GM12874 (cell line): ENCODE measurements around the gene COBLL1.

Experiments
- TF ChIP-seq, protein P1 (sequence below): IDR thresholded peaks from 2 replicates; pipeline ENCODE4 v1.5.1; 2011; ENCODE audit warnings: low read depth, mild to moderate bottlenecking, control low read depth, low read length, moderate library complexity; ENCODE audit not compliant: insufficient read depth

The COBLL1 gene

DNA sequence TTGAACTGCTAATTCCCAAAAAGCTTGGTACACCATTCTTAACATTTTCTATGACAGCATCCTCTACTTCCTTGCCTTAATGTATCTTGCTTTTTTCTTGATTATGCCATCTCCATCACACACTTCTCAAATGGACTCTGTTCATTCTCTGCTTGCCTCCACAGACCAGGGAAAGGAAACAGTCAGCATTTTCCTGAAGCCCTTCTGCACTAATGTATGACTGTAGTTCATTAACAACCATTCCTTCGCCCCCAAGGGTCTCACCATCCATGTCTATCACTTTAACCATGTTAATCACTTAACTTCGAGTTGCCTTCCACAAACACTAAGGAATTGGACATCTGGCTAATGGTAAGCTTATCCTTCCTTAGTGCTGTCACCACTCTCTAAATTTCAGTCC is 54.8 kb downstream of the COBLL1 start:
- TF ChIP-seq, protein P1, sequence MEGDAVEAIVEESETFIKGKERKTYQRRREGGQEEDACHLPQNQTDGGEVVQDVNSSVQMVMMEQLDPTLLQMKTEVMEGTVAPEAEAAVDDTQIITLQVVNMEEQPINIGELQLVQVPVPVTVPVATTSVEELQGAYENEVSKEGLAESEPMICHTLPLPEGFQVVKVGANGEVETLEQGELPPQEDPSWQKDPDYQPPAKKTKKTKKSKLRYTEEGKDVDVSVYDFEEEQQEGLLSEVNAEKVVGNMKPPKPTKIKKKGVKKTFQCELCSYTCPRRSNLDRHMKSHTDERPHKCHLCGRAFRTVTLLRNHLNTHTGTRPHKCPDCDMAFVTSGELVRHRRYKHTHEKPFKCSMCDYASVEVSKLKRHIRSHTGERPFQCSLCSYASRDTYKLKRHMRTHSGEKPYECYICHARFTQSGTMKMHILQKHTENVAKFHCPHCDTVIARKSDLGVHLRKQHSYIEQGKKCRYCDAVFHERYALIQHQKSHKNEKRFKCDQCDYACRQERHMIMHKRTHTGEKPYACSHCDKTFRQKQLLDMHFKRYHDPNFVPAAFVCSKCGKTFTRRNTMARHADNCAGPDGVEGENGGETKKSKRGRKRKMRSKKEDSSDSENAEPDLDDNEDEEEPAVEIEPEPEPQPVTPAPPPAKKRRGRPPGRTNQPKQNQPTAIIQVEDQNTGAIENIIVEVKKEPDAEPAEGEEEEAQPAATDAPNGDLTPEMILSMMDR = no peak

DNA sequence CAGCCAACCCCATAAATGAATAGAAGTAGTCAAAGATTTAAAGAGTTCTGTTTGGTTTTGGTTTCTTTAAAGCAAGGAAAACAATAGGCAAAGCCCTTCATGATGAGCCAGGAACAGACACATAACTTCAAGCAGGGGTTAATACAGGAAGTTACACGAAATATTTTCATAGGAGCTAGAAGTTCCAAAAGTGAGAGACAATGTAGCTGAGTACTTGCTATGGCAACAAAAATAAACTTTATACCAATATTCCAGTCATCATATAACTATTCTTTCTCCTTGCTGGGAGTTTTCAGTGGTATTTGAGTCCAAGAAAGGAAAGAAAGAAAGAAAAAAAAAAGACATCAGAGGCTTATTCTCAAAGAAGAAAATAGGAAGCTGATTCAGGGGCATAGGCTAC is 56.2 kb downstream of the COBLL1 start:
- TF ChIP-seq, protein P1 = no peak

DNA sequence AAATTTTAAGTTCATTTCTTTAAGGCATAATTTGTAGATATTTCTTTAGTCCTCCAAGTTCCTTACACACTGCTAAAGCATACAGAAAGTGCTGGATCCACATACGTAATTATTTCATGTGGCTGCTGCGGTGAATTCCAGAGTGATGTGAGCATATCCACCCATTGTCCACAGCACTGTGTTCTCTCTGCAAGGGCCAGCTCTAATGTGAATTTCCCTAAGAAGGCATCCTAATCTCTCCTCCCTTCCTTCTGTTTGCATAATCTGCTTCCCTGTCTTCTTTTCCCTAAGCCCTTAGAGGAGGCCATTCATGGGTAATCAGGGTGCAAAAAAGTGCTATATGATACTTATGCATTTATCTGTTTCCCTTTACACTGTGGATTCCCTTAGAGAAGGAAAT is 57.2 kb downstream of the COBLL1 start:
- TF ChIP-seq, protein P1 = no peak

DNA sequence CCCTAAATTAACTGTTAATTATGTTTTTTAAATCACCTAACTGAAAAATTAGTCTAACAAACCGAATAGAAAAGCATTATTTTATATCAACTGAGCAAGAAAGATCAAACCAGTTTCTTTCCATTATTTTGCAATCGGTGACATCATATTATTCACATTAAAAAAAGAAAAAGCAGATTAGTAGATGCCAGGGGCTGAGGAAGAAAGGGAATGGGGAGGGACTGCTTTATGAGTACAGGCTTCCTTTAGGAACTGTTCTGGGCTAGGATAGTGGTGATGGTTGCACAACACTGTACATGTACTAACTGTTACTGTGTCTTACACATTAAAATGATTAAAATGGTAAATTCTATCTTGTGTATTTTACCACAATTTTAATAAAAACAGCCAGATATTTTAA is 59.3 kb downstream of the COBLL1 start:
- TF ChIP-seq, protein P1 = no peak

DNA sequence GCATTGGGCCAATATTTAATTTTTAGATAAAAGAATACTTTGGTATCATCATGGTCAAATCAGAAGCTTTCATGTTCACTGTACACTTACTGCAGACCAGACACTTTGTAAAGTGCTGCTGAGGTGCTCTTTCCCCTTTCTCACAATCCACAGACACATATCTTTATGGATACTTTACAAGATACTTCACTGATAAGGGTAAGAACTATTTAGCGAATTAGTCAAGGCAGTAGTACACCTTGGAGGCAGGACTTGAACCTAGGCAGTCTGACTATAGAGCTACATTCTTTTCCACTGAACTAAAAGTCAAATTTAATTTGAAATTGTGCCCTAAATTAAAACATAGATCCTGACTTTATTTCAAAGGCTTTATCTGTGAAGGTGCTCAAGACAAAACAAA is 60.2 kb downstream of the COBLL1 start:
- TF ChIP-seq, protein P1 = no peak

DNA sequence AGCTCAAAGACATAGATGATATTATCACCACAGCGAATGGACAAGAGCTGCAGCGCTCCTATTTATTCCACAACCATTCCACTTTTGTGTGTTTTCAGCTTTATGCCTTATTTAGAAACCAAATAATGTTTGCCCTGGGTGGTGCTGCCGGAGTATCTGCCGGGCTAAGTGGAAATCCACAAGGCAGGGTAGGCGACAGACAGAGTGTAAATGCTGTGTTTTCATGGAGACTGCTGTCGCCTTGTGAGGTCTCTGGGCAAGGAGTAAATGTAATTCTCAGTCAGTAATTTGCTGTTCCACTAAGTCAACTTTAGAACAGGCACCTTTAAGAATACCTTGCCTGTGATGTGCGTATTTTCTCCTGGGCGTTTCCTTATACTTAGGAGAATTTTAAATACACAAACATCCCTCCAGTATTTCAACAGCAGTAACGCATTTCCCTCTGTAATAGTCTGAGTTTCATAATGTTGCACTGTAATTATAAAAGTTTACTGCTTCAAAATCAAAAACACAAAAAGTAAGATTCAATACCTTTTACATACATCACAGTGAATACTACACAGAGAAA is 60.9 kb downstream of the COBLL1 start:
- TF ChIP-seq, protein P1 = no peak

DNA sequence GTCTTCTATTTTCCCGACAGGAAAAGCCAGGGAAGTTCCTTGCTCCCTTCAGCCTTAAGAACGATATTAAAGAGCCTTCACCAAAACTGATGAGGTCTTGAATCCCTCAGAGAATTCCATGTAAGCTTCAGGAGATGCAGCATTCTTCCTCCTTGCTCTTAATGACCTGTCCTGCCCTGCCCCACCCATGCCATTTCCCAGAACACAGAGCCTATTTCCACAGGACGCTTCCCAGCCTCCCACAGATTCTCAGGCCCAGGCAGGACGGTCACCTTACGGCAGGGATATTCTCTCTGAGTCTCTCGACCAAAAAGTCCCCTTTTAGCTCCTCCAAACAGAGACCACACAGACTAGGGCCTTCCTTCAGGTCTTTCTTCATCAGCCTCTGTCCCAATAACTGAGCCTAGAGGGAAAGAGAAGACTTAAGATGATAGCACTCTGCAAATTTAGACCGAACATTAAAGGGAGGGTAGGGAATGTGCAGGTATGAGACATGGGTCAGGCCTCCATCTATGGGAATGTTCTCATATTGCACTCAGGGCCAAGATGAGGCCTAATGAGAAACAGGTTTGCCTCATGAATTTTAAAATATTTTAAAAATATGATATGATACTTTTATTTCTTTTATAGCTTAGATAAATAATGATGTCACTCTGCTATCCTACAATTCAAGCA is 62.1 kb downstream of the COBLL1 start:
- TF ChIP-seq, protein P1 = no peak
